Measurements from ENCODE around the gene RIMBP2.
"Not testable (repeated sequence)": the region's sequence is repeated elsewhere in the genome, so short reads cannot be mapped to it uniquely, and the experiment has no call there.

RIMBP2 gene, protein sequence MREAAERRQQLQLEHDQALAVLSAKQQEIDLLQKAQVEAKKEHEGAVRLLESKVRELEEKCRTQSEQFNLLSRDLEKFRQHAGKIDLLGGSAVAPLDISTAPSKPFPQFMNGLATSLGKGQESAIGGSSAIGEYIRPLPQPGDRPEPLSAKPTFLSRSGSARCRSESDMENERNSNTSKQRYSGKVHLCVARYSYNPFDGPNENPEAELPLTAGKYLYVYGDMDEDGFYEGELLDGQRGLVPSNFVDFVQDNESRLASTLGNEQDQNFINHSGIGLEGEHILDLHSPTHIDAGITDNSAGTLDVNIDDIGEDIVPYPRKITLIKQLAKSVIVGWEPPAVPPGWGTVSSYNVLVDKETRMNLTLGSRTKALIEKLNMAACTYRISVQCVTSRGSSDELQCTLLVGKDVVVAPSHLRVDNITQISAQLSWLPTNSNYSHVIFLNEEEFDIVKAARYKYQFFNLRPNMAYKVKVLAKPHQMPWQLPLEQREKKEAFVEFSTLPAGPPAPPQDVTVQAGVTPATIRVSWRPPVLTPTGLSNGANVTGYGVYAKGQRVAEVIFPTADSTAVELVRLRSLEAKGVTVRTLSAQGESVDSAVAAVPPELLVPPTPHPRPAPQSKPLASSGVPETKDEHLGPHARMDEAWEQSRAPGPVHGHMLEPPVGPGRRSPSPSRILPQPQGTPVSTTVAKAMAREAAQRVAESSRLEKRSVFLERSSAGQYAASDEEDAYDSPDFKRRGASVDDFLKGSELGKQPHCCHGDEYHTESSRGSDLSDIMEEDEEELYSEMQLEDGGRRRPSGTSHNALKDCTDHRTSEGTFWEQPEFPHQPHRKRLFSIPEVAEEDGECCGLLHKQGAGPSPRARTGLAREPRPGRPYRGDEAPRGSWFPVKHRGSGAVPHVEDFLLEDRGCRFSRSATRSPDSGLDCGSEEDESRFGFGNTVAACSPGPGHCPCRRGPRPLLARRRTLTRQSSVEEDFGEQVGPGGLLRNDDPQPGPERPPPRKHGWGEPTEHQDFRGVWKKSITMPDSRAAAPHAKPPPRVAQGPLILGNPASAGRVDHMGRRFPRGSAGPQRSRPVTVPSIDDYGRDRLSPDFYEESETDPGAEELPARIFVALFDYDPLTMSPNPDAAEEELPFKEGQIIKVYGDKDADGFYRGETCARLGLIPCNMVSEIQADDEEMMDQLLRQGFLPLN (N-terminal part only)

DNA sequence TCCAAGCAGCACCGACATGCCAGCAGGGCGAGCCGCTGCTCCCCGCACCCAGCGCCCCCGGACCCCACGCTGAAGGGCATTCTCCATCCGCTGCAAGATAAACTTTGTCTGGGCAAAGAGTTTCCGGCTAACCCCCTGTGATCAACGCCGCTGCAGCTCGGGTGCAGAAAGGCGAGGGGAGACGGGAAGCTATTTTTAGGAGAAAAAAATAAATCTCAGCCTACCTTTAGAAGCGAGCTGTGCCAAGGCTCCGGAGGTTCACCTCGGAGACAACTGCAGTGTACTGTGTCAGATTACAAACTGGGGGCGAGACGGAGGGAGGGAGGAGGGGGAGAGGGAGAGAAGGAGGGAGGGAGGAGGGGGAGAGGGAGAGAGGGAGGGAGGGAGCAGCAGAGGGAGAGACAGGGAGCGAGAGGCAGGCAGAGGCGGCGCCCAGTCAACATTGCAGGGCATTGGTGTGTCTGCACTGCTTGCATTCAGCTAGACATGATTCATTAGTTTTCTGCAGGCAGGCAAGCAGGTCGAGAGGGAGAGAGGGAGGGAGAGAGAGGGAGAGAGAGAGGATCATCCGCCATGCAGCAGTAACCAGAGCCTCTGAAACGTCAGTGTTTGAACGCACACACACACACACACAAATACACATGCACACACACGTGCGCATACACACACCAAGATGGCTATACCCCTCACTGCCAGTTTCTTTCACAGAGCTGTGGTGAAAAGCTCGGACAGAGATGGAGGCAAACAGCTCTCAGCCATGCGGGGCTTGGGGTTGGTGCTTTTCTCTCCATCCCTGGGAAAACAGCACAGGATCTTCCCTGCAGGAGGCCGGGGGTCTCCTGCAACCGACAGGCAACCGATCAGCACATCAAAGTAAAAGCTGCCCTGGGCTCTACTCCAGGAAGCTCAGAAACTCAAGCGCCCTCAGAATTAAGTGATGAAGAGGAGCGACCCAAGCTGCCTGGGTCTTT is at the start of gene RIMBP2:
TSS of gene RIMBP2 (minus strand) at position 302 of the 971 bp plus-strand sequence. CDS start 237,286 bp downstream, outside the sequence.
- DNase-seq = peak in 19 of 51 donors; percentile 10 to 69 (median 37)

DNA sequence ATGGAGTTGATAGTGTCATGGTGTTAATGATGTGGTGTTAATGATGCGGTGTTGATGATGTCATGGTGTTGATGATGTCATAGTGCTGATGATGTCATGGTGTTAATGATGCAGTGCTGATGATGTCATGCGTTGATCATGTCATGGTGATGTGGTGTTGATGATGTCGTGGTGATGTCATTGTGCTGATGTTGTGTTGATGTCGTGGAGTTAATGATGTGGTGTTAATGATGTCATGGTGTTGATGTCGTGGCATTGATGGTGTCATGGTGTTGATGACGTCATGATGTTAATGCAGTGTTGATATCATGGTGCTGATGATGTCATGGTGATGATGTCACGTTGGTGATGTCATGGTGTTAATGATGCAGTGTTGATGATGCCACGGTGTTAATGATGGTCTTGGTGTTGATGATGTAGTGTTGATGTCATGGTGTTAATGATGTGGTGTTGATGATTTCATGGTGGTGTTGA is 49.1 kb upstream of the RIMBP2 start:
- no peak for DNase-seq

DNA sequence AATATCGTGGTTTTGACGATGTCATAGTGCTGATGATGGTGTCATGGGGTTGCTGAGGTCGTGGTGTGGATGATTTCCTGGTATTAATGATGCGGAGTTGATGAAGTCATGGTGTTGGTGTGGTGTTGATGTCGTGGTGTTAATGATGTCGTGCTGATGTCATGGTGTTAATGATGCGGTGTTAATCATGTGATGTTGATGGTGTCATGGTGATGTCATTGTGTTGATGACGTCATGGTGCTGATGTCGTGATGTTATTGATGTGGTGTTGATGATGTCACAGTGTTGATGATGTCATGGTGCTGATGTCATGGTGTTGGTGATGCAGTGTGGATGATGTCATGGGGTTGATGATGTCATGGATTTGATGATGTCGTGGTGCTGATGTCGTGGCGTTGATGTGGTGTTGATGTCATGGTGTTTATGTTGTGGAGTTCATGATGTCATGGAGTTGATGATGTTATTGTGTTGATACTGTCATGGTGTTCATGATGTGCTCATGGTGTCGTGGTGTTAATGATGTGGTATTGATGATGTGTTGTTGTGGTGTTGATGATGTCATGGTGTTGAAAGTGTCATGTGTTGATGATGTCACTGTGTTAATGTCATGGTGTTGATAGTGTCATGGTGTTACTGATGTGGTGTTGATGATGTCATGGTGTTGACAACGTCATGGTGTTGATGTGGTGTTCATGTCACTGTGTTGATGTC is 48.5 kb upstream of the RIMBP2 start:
- no peak for DNase-seq

DNA sequence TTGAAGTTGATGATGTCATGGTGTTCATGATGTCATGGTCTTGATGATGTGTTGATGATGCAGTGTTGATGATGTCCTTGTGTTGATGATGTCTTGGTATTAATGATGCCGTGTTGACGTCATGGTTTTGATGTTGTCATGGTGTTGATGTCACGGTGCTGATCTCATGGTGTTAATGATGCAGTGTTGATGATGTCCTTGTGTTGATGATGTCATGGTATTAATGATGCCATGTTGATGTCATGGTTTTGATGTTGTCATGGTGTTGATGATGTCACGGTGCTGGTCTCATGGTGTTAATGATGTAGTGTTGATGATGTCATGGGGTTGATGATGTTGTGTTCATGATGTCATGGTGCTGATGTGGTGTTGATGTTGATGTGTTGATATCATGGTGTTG is 48.0 kb upstream of the RIMBP2 start:
- DNase-seq = no peak

DNA sequence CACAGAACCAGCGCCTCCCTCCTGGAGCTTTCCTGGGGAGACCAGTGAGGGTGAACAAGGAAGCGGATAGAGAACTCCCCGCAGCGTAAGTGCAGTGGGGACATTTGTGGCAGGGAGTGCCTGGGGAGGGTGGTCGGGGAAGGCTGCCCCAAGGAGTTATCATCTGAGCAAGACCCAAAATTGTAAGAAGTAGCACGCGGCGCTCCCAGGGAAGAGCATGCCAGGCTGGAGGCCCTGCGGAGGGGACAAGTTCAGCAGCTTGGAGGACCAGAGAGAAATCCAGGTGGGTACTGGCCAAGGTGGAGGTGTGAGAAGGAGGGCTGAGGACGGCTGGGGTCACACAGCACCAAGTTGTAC is 46.2 kb upstream of the RIMBP2 start:
- no peak for DNase-seq

DNA sequence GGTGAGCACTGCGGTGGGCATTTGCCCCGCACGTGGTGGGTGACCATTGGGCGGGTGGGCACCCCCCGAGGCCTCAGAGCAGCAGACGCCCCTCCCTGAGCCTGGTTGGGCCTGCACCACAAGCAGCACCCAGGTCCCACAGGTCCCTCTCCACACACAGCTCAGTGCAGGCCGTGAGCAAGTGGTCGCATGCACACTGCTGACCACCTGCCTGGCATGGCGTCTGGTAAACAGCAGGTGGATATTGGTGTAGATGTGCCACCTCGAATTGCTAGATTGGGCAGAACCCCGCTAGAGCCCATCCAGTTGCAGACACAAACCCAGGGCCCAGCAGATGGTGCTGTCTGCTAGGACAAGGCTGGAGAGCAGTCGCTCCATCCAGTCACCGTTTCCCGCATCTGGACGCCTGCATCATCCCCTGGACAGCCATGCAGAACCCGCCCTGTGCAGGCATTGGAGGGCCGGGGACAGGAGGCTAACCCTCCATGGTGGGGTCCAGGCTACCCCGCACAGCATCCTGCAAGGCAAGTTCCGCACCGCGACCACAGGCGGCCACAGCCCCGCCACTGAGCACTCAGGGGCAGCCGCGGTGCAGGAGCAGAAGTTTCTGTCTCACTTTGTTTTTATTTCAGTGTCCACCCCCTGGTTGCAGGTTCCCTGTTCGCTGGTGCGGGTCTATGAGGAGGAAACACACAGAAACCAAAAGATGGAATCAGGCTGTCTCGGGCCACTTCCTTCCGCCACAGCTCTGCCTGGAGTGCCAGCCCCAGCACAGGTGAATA is 45.6 kb upstream of the RIMBP2 start:
- peak in 40 of 51 donors; percentile 3 to 71 (median 38) for DNase-seq

DNA sequence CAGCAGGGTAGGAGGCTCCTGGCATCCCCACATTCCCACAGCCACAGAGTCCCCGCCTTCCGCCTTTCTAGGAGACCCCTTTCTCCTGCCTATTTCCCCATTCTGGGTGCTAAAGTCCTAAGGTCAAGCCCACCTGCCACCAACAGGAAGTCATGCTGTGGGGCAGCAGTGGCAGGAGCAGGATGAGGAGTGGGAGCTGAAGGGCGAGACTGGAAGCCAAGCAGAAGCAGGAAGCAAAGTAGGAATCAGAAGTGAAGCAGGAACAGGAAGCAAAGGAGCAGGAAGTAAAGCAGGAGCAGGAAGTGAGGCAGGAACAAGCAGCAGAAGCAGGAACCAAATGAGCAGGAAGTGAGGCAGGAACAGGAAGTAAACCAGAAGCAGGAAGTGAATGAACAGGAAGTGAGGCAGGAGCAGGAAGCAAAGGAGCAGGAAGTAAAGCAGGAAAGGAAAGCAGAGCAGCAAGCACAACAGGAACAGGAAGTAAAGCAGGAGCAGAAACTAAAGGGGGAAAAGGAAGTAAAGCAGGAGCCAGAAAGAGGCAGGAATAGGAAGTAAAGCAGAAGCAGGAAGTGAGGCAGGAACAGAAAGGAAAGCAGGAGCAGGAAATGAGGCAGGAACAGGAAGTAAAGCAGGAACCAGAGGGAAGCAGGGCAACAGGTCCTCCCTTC is 38.3 kb upstream of the RIMBP2 start:
- DNase-seq = peak in 7 of 51 donors; percentile 4 to 60 (median 18)

DNA sequence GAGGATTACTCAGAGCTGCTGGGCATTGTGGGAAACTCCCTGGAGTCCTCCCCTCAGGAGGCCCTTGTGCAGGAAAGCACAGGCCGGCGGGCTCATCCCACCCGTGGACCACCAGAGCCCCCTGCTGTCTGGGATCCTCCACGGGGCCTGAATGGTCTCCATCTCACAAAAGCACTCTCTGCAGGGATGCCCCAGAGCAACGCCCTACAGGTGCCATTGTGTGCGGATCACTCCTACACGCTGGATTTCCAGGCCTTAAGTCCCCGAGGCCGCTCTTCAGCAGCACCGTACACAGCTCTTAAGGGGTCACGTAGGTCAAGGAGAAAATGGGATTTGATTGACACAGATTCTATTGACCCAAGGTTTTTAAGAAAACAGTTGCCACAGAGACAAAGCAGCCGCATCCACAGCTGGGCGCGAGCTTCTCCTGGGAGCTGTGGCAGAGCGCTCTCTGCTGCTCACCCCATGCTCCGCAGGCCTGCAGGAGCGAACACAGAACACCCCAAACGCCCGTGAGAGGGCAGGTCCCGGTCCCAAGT is 36.7 kb upstream of the RIMBP2 start:
- no peak for DNase-seq

DNA sequence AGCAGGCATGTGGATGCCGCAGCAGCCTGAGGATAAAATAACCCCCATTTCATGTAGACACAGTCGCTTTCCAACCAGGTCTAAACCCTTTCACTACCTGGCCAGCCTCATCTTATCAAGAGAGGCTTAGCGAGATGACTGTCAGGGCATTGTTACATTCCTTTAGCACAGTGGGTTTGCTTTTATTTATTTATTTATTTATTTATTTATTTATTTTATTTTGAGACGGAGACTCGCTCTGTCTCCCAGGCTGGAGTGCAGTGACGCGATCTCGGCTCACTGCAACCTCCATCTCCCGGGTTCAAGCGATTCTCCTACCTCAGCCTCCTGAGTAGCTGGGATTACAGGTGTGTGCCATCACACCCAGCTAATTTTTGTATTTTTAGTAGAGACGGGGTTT is 35.9 kb upstream of the RIMBP2 start:
- not testable (repeated sequence) for DNase-seq

DNA sequence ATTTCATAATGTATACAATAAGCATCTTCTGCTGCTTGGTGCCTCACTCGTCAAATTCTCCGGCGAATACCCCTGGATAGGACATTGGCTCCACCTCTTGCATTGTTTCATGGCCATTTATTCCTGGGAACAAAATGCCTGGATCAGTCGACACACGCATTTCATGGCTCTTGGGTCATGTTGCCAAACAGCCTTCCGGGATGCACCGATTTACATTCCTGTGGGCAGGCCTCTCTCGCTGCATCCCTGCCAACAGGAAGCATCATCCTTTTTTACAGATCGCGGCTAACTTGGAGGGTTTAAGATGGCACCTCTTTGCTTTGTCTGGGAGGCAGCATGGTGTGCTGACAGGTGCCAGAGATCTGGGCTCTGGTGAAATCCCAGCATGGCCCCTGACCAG is 32.7 kb upstream of the RIMBP2 start:
- DNase-seq = no peak

DNA sequence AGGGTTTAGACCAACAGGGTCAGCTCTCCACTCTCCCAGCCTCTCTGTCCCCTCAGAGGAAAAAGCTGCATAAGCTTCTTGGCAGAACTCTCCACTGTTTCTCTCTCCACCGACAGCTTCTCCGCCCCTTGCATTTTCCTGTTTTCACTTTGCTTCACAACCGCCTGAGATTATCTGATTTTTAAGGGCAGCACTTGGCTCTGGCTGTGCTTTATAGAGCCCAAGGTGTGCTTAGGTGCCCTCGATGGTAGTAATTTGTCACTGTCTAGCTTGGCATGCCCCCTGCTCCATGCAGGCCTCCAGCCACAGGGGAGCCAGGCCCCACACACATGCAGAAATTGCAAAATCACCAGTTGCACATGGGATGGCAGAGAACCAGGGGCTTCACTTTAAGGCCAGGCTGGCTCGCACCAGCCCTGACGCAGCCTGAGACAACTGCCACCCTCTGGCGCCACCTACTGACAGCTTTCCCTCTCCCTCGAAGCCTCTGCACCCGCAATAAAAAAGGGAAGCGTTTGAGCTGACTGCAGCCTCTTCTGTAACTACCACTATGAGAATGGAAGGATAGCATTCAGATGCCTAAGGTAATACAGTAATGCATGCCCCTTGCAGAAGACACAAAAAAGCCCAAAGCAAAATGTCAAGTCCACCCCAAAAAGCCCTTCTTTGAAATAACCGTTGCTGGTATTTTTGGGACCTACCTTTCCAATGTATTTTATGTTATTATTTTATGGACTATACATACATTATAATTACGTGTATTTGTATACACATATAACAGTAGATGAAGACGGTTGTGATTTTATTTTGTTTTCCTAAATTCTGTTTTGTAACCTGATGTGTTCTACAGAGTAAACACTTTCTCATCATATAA is 32.0 kb upstream of the RIMBP2 start:
- peak in 49 of 51 donors; percentile 2 to 84 (median 51) for DNase-seq

DNA sequence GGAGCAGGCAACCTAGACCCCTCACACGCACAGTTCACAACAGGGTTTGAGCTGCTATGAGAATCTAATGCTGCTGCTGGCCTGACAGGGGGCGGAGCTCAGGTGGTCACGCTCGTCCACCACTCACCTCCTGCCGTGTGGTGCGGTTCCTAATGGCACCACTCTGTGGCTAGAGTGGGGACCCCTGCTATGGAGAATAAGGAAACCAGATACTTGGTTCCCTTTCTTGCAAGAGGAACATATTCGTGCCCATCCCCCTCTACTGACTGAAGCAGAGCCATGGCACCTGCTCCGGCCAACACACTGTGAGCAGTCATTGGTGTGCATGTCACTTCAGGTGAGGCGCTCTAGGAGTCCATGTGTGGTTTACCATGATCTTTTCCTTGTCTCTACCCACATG is 30.4 kb upstream of the RIMBP2 start:
- DNase-seq = no peak

DNA sequence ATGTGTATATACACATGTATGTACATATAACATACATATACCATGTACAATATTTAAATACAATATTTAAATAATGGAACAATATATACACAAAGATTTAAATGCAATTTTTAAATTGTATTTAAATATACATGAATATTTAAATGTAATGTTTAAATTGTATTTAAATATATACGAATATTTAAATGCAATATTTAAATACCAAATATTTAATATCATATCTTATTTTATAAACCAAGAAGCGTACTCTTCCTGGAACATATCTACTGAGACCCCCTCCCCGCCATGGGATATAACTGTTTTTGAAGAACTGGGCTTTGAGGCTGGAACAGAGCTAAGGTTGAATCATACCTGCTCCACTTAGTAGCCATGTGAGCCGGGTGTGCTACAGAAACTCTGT is 29.8 kb upstream of the RIMBP2 start:
- no peak for DNase-seq

DNA sequence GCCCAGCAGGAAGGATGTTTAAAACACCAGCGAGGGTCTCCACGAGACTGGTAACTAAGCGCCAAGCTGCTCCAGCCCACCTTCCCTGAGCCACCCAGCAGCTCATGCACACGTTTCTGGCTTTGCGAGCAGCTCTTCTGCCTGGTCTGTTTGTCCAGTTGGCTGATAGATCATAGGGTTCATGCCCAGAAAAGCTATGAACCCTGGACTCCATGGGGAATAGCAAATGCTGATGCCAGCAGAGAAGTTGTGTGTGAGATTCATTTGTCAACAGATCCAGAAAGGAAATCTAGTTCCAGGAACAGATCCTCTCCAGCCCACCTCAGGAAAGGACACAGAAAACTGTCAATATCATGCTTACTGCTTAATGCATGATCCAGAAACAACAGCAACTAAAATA is 28.2 kb upstream of the RIMBP2 start:
- DNase-seq = no peak

DNA sequence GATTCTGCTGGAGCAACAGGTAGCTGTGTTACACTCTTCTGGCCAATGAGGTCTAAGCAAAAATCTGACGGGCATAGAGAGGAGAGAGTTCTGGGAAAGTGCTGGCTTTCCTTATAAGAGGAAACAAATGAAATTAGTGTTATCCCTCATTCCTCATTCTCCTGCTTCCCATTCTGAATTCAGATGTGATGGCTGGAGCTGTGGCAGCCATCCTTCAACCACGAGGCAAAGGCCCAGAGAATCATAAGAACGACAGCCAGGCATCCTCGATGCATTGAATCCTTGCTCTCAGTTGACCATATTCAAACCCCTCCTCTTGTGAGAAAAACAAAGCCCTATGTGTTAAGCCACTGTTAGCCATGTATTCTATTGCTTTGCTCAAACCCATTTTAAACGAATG is 27.5 kb upstream of the RIMBP2 start:
- no peak for DNase-seq

DNA sequence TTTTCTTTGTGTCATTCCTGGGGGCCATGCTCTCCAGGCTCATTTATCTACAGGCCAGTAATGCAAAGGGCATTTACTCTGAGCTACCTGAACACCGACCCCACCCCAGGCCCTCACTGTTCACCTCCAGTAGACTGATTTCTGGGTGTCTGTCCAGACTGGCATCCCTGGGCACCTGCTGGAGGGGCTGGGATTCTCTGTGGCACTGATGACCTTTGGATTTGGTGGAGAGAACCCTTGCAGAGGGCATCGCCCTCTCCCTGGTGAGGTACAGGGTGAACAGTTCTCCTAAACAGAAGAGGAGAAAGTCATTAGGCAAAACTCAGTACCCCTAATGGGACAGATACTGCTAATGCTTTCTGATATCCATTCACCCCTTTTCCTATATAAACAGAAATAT is 27.1 kb upstream of the RIMBP2 start:
- no peak for DNase-seq

DNA sequence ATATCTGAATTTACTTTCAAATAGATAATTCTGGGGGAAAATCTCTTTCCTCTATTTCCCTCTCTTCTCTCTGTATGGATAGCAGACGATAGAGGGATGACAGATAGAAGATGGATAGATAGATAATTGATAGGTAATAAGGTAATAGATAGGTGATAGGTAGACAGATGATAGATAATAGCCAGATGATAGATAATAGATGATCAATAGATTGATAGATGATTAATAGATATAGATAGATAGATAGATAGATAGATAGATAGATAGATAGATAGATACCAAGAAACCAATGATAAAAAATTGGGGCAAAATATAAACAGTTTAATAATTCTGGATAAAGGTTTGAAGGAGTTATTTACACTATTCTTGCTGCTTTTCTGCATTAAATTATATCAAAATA is 26.6 kb upstream of the RIMBP2 start:
- DNase-seq = no peak
